ENCODE data around the gene TIRAP.
"Not testable (repeated sequence)": the region's sequence is repeated elsewhere in the genome, so short reads cannot be mapped to it uniquely, and the experiment has no call there.

The TIRAP gene

DNA sequence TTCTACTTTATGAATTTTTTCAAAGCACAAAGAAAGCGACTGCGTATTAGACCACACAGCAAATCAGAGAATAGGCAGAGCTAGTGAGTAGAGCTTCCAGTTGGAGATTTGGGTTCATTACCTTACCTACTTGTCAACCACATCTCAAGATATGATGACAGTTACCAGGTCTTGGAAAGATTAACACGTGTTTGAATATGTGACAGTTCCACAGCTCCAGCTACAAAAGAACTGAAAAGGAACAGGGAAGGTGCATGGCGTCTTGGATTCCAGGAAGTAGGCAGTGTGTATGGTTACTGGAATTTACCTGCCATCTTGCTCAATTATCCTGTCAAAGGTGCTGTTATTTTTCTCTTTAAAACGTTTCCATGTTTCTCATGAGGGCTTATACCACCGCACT, 5.3 kb downstream of the TIRAP start:
- DNase-seq, result no peak

DNA sequence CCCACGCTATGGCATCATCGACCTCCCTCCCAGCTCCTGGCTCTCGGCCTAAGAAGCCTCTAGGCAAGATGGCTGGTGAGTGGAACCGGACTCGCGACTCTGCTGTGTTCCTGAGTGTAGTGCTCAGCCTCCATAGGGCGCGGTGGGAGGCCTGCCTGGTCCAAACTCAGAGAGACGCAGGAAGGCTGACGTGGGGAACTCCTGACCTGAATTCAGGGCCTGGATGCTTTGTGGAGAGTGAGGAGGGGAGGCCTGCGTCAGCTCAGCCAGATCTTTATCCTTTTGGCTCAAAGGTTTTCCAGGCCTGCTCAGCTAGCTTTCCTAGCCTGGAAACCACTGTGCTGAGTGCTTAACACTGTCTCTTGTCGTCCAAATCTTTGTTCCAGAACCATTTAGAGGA, 8.0 kb downstream of the TIRAP start:
- no peak for DNase-seq

- DNase-seq, result no peak
Measured at GRCh38 chr11:126293726-126294125, 10.8 kb downstream of the TIRAP start.

GRCh38 chr11:126297004-126297403, 14.1 kb downstream of the TIRAP start:
- DNase-seq, result no peak

DNA sequence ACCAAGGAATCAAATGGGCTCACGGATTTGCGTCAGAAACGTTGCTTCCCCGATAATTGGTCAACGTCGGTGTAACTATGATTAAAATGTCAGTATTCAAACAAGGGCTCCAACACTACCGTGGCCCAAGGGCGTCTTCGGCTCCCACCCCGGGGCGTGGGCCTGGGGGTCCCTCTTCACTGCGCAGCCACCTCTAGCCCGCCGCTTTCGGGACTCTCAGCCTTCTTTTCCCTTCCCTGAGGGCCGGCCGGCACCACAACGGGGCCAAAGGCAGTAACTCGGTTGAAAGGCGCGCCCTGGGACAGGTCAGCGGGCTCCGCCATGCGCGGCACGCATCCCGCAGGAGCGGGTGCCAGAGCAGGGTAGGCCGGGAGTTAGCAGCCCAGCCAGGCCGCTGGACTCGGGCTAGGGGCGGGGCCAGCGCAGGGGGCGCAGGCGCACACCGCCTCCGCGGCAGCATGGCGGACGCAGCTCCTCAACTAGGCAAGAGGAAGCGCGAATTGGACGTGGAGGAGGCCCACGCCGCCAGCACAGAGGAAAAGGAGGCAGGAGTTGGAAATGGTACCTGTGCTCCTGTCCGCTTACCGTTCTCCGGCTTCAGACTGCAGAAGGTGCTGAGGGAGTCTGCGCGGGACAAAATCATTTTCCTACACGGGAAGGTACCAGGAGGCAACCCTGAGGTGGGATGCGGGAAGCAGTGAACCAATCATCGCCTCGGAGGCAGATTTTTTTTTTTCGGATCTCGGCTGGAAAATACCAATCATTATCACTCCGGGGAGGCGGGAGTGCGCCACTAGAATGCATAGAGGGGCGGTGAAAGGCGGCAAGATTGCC, 20.9 kb downstream of the TIRAP start, which contains the start of gene DCPS:
Gene DCPS (plus strand): TSS at position 438 of the 834 bp plus-strand sequence. CDS start 21 bp downstream, at position 459.
- peak; percentile 95 for DNase-seq

- DNase-seq, result no peak
Measured at GRCh38 chr11:126304457-126305075, 21.7 kb downstream of the TIRAP start.

GRCh38 chr11:126305699-126306098, 22.8 kb downstream of the TIRAP start:
- DNase-seq, result no peak

DNA sequence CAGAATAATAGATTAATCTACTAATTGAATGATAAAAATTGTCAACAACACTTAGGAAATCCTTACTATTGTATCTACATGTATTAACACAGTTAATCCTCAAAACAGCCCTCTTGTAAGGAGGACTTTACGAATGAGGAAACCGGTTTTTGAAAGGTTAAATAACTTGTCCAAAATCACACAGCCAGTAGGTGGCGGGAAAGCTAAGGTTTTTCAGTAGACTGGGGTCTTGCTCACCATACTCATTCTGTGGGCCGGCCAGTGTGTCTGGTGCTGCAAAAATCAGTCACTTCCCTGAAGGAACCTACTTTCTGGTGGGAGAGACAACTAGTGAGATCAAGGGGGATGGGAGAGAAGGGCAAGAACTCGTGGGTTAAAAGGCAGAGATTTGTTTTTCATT, 24.8 kb downstream of the TIRAP start:
- DNase-seq, result peak; percentile 55

GRCh38 chr11:126308271-126308671, 25.4 kb downstream of the TIRAP start:
- DNase-seq, result no peak

DNA sequence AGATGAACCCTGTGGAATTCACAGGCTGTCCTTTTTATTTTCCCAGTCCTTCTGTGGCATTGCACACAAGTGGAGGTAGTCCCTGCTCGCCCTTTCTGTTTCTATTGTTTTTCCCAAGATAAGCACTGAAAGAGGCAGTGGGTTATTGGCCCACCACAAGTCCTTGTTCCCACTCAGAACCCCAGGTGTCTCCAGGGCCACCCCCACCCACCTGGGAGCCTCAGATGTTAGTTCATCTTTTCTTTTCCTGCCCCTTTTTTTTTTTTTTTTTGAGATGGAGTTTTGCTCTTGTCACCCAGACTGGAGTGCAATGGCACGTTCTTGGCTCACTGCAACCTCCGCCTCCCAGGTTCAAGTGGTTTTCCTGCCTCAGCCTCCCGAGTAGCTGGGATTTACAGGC, 25.9 kb downstream of the TIRAP start:
- not testable (repeated sequence) for DNase-seq

- peak; percentile 89 for DNase-seq
Measured at GRCh38 chr11:126310200-126310991, 27.5 kb downstream of the TIRAP start.

- DNase-seq, result no peak
Measured at GRCh38 chr11:126310992-126311310, 28.1 kb downstream of the TIRAP start.

GRCh38 chr11:126311401-126312291, 28.8 kb downstream of the TIRAP start:
- no peak for DNase-seq

DNA sequence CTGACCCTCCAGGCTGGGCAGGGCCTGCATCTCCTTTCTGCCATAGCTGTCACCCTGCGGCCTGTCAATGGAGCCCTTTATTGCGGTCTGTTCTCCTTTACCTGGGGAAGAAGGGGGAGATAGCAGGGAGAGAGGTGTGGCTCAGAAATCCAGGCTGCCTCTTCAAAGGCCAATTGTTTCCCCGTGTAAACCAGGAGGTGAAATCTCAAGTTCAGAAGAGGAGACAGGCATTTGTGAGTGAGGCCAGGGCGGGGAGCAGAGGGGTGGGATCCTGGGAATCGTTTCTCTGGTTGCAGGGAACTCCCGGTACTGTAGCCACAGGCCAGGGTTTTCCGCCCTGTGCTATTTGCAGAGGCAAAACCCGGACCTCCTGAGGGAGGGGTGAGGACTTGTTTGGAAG, 30.1 kb downstream of the TIRAP start:
- DNase-seq, result peak; percentile 52

DNA sequence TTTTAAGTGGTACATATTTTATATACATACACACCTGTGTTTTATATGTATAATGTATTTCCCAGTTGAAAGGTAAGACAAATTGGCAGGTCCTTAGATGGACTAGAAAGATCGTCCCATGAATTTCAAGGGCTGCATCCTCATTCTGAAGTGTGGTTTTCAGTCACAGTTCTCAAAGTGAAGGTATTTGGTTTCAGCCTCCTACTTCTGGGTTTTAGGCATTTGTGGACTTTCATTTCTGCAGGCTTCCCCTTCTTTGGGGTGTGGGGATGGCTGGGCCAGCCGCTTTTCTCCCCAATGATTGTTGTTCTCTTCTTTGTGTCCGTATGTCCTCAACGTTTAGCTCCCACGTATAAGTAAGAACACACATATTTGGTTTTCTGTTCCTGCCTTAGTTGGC, 30.9 kb downstream of the TIRAP start:
- DNase-seq, result no peak

- no peak for DNase-seq
Measured at GRCh38 chr11:126317432-126317755, 34.5 kb downstream of the TIRAP start.

- peak; percentile 93 for DNase-seq
Measured at GRCh38 chr11:126317756-126318573, 35.1 kb downstream of the TIRAP start.

DNA sequence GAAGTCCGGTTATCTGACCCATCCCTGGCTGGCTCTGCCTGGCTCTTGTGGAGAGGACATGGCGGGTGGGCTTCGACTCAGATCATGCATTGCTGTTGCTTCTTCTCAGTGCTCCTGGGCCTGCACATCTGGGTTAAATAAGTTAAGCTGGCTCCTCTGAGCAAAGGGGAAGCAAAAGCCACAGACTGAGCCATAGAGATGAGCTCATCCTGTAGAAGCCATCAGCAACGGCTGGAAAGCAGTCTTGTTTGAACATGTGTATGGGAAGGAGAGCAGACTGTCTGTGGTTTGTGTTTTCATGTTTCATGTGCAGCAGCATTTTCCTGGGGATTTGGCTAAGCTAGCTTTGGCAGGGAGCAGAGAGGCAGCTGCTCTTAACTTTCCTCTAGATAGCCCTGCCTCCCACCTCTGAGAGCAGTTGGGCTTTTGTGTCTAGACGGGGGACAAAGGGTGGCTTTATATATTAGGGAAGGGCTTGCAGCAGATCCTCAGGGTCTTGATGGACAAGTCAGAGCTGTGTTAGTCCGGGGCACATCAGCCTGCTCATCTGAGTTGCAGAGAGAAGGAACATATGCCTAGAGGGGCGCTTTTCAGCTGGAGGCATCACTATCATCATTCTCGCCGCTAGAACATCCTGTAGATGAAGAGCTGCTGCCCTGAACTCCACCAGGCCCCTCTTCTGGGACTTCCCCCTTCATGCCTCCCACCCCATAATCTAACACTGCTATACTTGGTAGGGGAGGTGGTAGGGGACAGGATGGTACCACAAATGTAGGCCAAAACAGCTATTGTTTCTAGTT, 35.9 kb downstream of the TIRAP start:
- peak; percentile 93 for DNase-seq

GRCh38 chr11:126319374-126319740, 36.5 kb downstream of the TIRAP start:
- no peak for DNase-seq

DNA sequence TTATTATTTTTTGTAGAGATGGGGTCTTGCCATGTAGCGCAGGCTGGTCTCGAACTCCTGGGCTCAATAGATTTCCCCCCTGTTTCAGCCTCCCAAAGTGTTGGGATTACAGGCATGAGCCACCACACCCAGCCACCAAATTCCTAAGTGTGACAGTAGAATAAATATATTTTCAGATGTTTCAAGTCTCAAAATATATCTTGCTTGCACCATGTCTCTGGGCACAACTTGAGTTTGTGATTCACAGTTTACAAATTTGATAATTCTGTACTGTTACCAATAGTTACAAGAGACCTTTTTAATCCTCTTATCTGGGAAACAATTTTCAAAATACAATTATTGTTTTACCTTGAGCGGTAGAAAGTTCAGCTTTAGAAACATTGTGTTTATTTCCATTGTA, 40.1 kb downstream of the TIRAP start:
- DNase-seq, result no peak
